Measurements from ENCODE around the gene TCP11L1. TPM values are rescaled to one million over a fixed set of nuclear protein-coding genes. Genes with fewer than 3 reads are reported as not detected.
"Not testable (repeated sequence)": the region's sequence is repeated elsewhere in the genome, so short reads cannot be mapped to it uniquely, and the experiment has no call there.

TCP11L1 gene
- total RNA-seq, 1 experiment from 2014 or later = 12.5 TPM

- not testable (repeated sequence) for DNase-seq (ENCODE audit: low spot score)
These were observed 10.2 kb upstream of the TCP11L1 start for GRCh38 chr11:33029218-33029617.

- no peak for DNase-seq (ENCODE audit: low spot score)
These were observed 5.9 kb upstream of the TCP11L1 start for GRCh38 chr11:33033493-33033892.

- no peak for DNase-seq (ENCODE audit: low spot score)
These were observed 4.4 kb upstream of the TCP11L1 start for GRCh38 chr11:33035011-33035410.

GRCh38 chr11:33040033-33040861 is 875 bp downstream of the TCP11L1 start:
- no peak for DNase-seq (ENCODE audit: low spot score)

GRCh38 chr11:33040862-33041453 is 1.6 kb downstream of the TCP11L1 start:
- no peak for DNase-seq (ENCODE audit: low spot score)

GRCh38 chr11:33043221-33043830 is 4.0 kb downstream of the TCP11L1 start:
- DNase-seq (ENCODE audit: low spot score) = no peak

- DNase-seq (ENCODE audit: low spot score) = no peak
These were observed 4.9 kb downstream of the TCP11L1 start for GRCh38 chr11:33044285-33044756.

GRCh38 chr11:33045551-33046255 is 6.3 kb downstream of the TCP11L1 start:
- no peak for DNase-seq (ENCODE audit: low spot score)

GRCh38 chr11:33048701-33049100 is 9.3 kb downstream of the TCP11L1 start:
- not testable (repeated sequence) for DNase-seq (ENCODE audit: low spot score)

- DNase-seq (ENCODE audit: low spot score) = not testable (repeated sequence)
These were observed 10.4 kb downstream of the TCP11L1 start for GRCh38 chr11:33049565-33050408.

- no peak for DNase-seq (ENCODE audit: low spot score)
These were observed 12.9 kb downstream of the TCP11L1 start for GRCh38 chr11:33052231-33052630.

GRCh38 chr11:33055375-33055774 is 16.0 kb downstream of the TCP11L1 start:
- DNase-seq (ENCODE audit: low spot score) = no peak

GRCh38 chr11:33057284-33057683 is 17.9 kb downstream of the TCP11L1 start:
- DNase-seq (ENCODE audit: low spot score) = no peak

- no peak for DNase-seq (ENCODE audit: low spot score)
These were observed 20.1 kb downstream of the TCP11L1 start for GRCh38 chr11:33059331-33060007.

GRCh38 chr11:33060271-33060670 is 20.9 kb downstream of the TCP11L1 start:
- no peak for DNase-seq (ENCODE audit: low spot score)

GRCh38 chr11:33062137-33062536 is 22.8 kb downstream of the TCP11L1 start:
- no peak for DNase-seq (ENCODE audit: low spot score)

GRCh38 chr11:33063326-33063881 is 24.0 kb downstream of the TCP11L1 start:
- no peak for DNase-seq (ENCODE audit: low spot score)

GRCh38 chr11:33064033-33064825 is 24.9 kb downstream of the TCP11L1 start:
- DNase-seq (ENCODE audit: low spot score) = no peak

- no peak for DNase-seq (ENCODE audit: low spot score)
These were observed 25.5 kb downstream of the TCP11L1 start for GRCh38 chr11:33064866-33065265.
